Measurements from ENCODE around the gene DSC2. TPM values are rescaled to one million over a fixed set of nuclear protein-coding genes. Genes with fewer than 3 reads are reported as not detected.
"Not testable (repeated sequence)": the region's sequence is repeated elsewhere in the genome, so short reads cannot be mapped to it uniquely, and the experiment has no call there.

The DSC2 gene
- total and polyA plus RNA-seq, 2 experiments from 2014 or later: not detected

GRCh38 chr18:31015715-31016434 is 86.3 kb downstream of the DSC2 start:
- H3K4me2 ChIP-seq (ENCODE audit: unreplicated experiment): no peak overlapping the region
- no peak overlapping the region for H2AFZ ChIP-seq
- DNase-seq: no peak
- H3K36me3 ChIP-seq (ENCODE audit: low read depth): no peaks in the 10 kb centered on the region
- no peaks in the 10 kb centered on the region for H3K79me2 ChIP-seq (ENCODE audit: insufficient read depth)
- 13% methylated on average over 3 of the region's 3 CpGs for WGBS, 2 experiments (ENCODE audit: low coverage in 1 of 2, low lambda C conversion rate in 2 of 2, missing lambda C conversion rate in 2 of 2)
- H3K27ac ChIP-seq: no peak overlapping the region
- no peak overlapping the region for H3K9ac ChIP-seq
- H3K4me3 ChIP-seq: no peak overlapping the region
- H3F3A ChIP-seq (ENCODE audit: insufficient read depth): no peaks in the 10 kb centered on the region
- H3K27me3 ChIP-seq (replicated peaks; ENCODE audit: insufficient read depth): no peaks in the 10 kb centered on the region
- H3K9me2 ChIP-seq (ENCODE audit: insufficient read depth): no peaks in the 10 kb centered on the region
- TF ChIP-seq EZH2phosphoT487 (IDR thresholded peaks at IDR 0.05; ENCODE audit: insufficient read depth, low read depth): no peak
- no peak for TF ChIP-seq EZH2 (IDR thresholded peaks at IDR 0.05; ENCODE audit: insufficient read depth, poor library complexity, severe bottlenecking)
- no peaks in the 10 kb centered on the region for H3K9me3 ChIP-seq (ENCODE audit: low read depth)
- H4K20me1 ChIP-seq (ENCODE audit: insufficient read depth): no peaks in the 10 kb centered on the region
- no peaks in the 10 kb centered on the region for H3K4me1 ChIP-seq (ENCODE audit: insufficient read depth)
- in situ Hi-C loops (cut with MboI): no loop called here

- H3K36me3 ChIP-seq (ENCODE audit: low read depth); H3K27ac ChIP-seq; H4K20me1 ChIP-seq (ENCODE audit: insufficient read depth); H3K9me2 ChIP-seq (ENCODE audit: insufficient read depth); in situ Hi-C loops (cut with MboI); H2AFZ ChIP-seq; H3F3A ChIP-seq (ENCODE audit: insufficient read depth); DNase-seq; H3K9ac ChIP-seq; H3K4me1 ChIP-seq (ENCODE audit: insufficient read depth); H3K4me3 ChIP-seq; H3K79me2 ChIP-seq (ENCODE audit: insufficient read depth); H3K9me3 ChIP-seq (ENCODE audit: low read depth); H3K4me2 ChIP-seq (ENCODE audit: unreplicated experiment); H3K27me3 ChIP-seq (replicated peaks; ENCODE audit: insufficient read depth): not testable (repeated sequence)
- 33% methylated on average over 7 of the region's 7 CpGs for WGBS, 2 experiments (ENCODE audit: low coverage in 1 of 2, low lambda C conversion rate in 2 of 2, missing lambda C conversion rate in 2 of 2)
These were observed 90.8 kb downstream of the DSC2 start for GRCh38 chr18:31011455-31011854.

DNA sequence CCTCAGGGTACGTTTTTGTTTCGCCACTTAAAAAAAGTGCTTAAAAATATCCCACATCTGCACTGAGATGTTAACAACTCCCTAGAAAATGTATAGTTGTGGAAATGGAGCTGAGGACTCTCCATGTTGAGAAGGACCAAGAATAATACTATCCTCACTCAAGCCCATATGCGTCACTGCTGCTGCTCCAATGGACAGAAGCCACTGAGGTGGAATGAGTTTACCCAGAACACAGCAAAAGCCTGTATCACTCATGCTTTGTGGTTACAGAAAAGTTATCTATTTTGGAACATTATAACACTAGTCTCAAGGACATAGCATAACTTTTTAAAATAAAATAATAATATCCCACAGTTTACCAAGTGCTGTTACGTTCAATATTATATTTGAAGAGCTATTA is 91.6 kb downstream of the DSC2 start:
- no peaks in the 10 kb centered on the region for H3K9me2 ChIP-seq (ENCODE audit: insufficient read depth)
- no peaks in the 10 kb centered on the region for H3F3A ChIP-seq (ENCODE audit: insufficient read depth)
- H3K4me2 ChIP-seq (ENCODE audit: unreplicated experiment): no peak overlapping the region
- H4K20me1 ChIP-seq (ENCODE audit: insufficient read depth): no peaks in the 10 kb centered on the region
- H3K4me3 ChIP-seq: no peak overlapping the region
- H3K27ac ChIP-seq: no peak overlapping the region
- 33 to 34% methylated on average over 4 of the region's 4 CpGs for WGBS, 2 experiments (ENCODE audit: low coverage in 1 of 2, low lambda C conversion rate in 2 of 2, missing lambda C conversion rate in 2 of 2)
- no peaks in the 10 kb centered on the region for H3K27me3 ChIP-seq (replicated peaks; ENCODE audit: insufficient read depth)
- no peaks in the 10 kb centered on the region for H3K9me3 ChIP-seq (ENCODE audit: low read depth)
- no peak for DNase-seq
- no peak overlapping the region for H3K9ac ChIP-seq
- no peaks in the 10 kb centered on the region for H3K79me2 ChIP-seq (ENCODE audit: insufficient read depth)
- no peak overlapping the region for H2AFZ ChIP-seq
- no peaks in the 10 kb centered on the region for H3K4me1 ChIP-seq (ENCODE audit: insufficient read depth)
- TF ChIP-seq EZH2phosphoT487 (IDR thresholded peaks at IDR 0.05; ENCODE audit: insufficient read depth, low read depth): no peak
- TF ChIP-seq EZH2 (IDR thresholded peaks at IDR 0.05; ENCODE audit: insufficient read depth, poor library complexity, severe bottlenecking): no peak
- no peaks in the 10 kb centered on the region for H3K36me3 ChIP-seq (ENCODE audit: low read depth)
- in situ Hi-C loops (cut with MboI): no loop called here

Other genes starting within 250 kb of the DSC2 start
- gene DSC3, start 59.7 kb downstream of the DSC2 start, total RNA-seq (2014; rRNA removed; shearing (Covaris generic)): not detected in 2 replicates
- not detected in 2 replicates for gene DSC3, start 59.7 kb downstream of the DSC2 start, polyA plus RNA-seq (2016; fragmentation: Nextera tagmentation; extraction: Ambion mirVana)
- gene DSC1, start 60.4 kb upstream of the DSC2 start, total RNA-seq (2014; rRNA removed; shearing (Covaris generic)): not detected in 2 replicates
- not detected in 2 replicates for gene DSC1, start 60.4 kb upstream of the DSC2 start, polyA plus RNA-seq (2016; fragmentation: Nextera tagmentation; extraction: Ambion mirVana)
- not detected in 2 replicates for gene DSG1, start 215.7 kb upstream of the DSC2 start, total RNA-seq (2014; rRNA removed; shearing (Covaris generic))
- not detected in 2 replicates for gene DSG1, start 215.7 kb upstream of the DSC2 start, polyA plus RNA-seq (2016; fragmentation: Nextera tagmentation; extraction: Ambion mirVana)

Data from GM23248 (cell line).